Measurements from ENCODE around the gene SPRY2. TPM values are rescaled to one million over a fixed set of nuclear protein-coding genes. Genes with fewer than 3 reads are reported as not detected.

Gene SPRY2
- total RNA-seq, 1 experiment from 2014 or later: 10.3 TPM

DNA sequence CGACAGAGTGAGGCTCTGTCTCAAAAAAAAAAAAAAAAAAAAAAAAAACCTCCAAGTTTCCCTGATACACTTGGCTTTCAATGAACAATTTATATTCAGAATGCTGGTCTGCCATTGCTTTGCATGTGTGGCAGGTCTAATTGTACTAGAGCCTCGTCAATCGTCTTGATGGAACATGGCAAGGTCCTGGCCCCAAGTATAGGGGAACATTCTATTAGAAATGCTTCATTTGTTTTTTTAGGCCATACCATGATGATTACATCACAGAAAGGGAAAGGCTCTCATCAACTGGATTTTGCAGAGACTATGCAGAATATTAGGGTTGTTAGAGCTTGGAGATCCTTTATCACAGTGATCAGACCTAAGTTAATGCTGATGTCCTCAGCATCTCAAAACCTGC lies 28.0 kb downstream of the SPRY2 start:
- H3K4me1 ChIP-seq (ENCODE audit: insufficient read depth, low read length, poor library complexity, severe bottlenecking): peaks cover 26% of the 10 kb centered on the region
- H3K36me3 ChIP-seq (ENCODE audit: insufficient read depth, low read length, poor library complexity, severe bottlenecking): no peaks in the 10 kb centered on the region
- ChIA-PET CTCF (no interaction called here), POLR2A (ENCODE audit: low non-redundant PET) (no interaction called here)
- TF ChIP-seq, protein P1, sequence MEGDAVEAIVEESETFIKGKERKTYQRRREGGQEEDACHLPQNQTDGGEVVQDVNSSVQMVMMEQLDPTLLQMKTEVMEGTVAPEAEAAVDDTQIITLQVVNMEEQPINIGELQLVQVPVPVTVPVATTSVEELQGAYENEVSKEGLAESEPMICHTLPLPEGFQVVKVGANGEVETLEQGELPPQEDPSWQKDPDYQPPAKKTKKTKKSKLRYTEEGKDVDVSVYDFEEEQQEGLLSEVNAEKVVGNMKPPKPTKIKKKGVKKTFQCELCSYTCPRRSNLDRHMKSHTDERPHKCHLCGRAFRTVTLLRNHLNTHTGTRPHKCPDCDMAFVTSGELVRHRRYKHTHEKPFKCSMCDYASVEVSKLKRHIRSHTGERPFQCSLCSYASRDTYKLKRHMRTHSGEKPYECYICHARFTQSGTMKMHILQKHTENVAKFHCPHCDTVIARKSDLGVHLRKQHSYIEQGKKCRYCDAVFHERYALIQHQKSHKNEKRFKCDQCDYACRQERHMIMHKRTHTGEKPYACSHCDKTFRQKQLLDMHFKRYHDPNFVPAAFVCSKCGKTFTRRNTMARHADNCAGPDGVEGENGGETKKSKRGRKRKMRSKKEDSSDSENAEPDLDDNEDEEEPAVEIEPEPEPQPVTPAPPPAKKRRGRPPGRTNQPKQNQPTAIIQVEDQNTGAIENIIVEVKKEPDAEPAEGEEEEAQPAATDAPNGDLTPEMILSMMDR (conservative IDR thresholded peaks at IDR 0.05; ENCODE audit: low read depth, low read length): no peak
- no peak for TF ChIP-seq EZH2 (IDR thresholded peaks at IDR 0.05; ENCODE audit: borderline replicate concordance, low read depth, low read length, poor library complexity, severe bottlenecking)
- H3K27ac ChIP-seq (ENCODE audit: low read depth, low read length, poor library complexity, severe bottlenecking): no peak overlapping the region
- no TSS peak for BruUV-seq (replicated peaks)
- intact Hi-C loops (cut with micrococcal nuclease; ENCODE audit: unreplicated experiment): no loop called here
- no peaks in the 10 kb centered on the region for H3K27me3 ChIP-seq (replicated peaks; ENCODE audit: insufficient read depth, low read depth, low read length, poor library complexity)
- DNase-seq (ENCODE audit: low spot score): no peak
- no peaks in the 10 kb centered on the region for H3K9me3 ChIP-seq (ENCODE audit: low read depth, low read length, poor library complexity, severe bottlenecking)
- H3K4me3 ChIP-seq (ENCODE audit: low read depth, low read length, poor library complexity, severe bottlenecking): no peak overlapping the region

DNA sequence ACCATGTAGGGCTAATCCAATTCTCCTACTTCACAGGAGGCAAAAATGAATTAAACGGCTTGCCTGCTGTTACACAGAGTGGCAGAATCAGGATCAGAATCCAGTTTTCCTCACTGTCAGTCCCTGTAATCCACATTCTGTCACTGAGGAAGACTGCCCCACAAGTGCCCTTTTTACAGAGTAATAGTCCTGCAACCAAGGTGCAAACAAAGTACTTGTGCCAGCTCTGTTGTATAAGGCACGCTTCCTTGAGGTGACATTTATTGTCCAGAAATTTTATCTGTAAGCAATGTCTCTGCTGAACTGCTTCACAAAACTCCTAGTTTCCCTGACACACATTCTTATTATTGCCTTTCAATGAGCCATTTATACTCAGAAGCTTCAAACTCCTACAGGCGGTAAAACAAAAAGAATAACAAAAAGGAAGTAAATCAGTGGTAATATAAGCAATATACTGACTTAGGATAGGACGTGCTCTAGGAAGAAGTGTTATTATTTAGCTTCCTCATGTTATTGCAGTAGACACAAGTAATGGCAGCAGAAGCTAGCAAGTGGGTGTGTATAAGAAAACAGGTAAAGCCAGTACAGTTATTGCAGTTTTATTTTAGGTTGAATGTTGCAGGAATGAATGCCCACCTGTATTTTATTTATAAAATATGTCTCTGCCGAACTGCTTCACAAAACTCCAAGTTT lies 28.8 kb downstream of the SPRY2 start:
- no peak for DNase-seq (ENCODE audit: low spot score)
- Histone ChIP-seq H3K36me3 (ENCODE audit: insufficient read depth, low read length, poor library complexity, severe bottlenecking) (no peaks in the 10 kb centered on the region), H3K4me3 (ENCODE audit: low read depth, low read length, poor library complexity, severe bottlenecking) (no peak overlapping the region), H3K9me3 (ENCODE audit: low read depth, low read length, poor library complexity, severe bottlenecking) (no peaks in the 10 kb centered on the region), H3K27ac (ENCODE audit: low read depth, low read length, poor library complexity, severe bottlenecking) (no peak overlapping the region), H3K27me3 (replicated peaks; ENCODE audit: insufficient read depth, low read depth, low read length, poor library complexity) (no peaks in the 10 kb centered on the region), H3K4me1 (ENCODE audit: insufficient read depth, low read length, poor library complexity, severe bottlenecking) (peaks cover 34% of the 10 kb centered on the region)
- no peak for TF ChIP-seq EZH2 (IDR thresholded peaks at IDR 0.05; ENCODE audit: borderline replicate concordance, low read depth, low read length, poor library complexity, severe bottlenecking)
- TF ChIP-seq, protein P1 (conservative IDR thresholded peaks at IDR 0.05; ENCODE audit: low read depth, low read length): no peak
- POLR2A ChIA-PET (ENCODE audit: low non-redundant PET): no interaction called here
- intact Hi-C loops (cut with micrococcal nuclease; ENCODE audit: unreplicated experiment): no loop called here
- CTCF ChIA-PET: no interaction called here
- BruUV-seq (replicated peaks): no TSS peak

DNA sequence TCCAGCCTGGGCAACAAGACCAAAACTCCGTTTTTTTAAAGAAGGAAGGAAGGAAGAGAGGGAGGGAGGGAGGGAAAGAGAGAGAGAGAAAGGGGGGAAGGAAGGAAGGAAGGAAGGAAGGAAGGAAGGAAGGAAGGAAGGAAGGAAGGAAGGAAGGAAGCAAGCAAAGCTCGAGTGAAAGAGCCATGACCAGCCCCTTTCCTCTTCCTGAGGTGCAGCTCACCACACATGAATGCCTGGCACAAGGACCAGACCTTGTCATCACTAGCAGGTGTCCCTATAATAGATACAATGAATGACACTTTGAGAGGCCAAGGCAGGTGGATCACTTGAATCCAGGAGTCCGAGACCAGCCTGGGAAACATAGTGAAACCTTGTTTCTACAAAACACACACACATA lies 31.0 kb downstream of the SPRY2 start:
- CTCF ChIA-PET: no interaction called here
- DNase-seq (ENCODE audit: low spot score): peak; percentile 66
- Histone ChIP-seq H3K27me3 (replicated peaks; ENCODE audit: insufficient read depth, low read depth, low read length, poor library complexity) (no peaks in the 10 kb centered on the region), H3K36me3 (ENCODE audit: insufficient read depth, low read length, poor library complexity, severe bottlenecking) (no peaks in the 10 kb centered on the region), H3K27ac (ENCODE audit: low read depth, low read length, poor library complexity, severe bottlenecking) (no peak overlapping the region), H3K9me3 (ENCODE audit: low read depth, low read length, poor library complexity, severe bottlenecking) (no peaks in the 10 kb centered on the region), H3K4me3 (ENCODE audit: low read depth, low read length, poor library complexity, severe bottlenecking) (no peak overlapping the region), H3K4me1 (ENCODE audit: insufficient read depth, low read length, poor library complexity, severe bottlenecking) (peaks cover 45% of the 10 kb centered on the region)
- intact Hi-C loops (cut with micrococcal nuclease; ENCODE audit: unreplicated experiment): no loop called here
- POLR2A ChIA-PET (ENCODE audit: low non-redundant PET): no interaction called here
- no peak for TF ChIP-seq EZH2 (IDR thresholded peaks at IDR 0.05; ENCODE audit: borderline replicate concordance, low read depth, low read length, poor library complexity, severe bottlenecking)
- TF ChIP-seq, protein P1 (conservative IDR thresholded peaks at IDR 0.05; ENCODE audit: low read depth, low read length): no peak
- no TSS peak for BruUV-seq (replicated peaks)
